HG02763 (cell line): ENCODE measurements around the gene ERCC8.
"Not testable (repeated sequence)": the region's sequence is repeated elsewhere in the genome, so short reads cannot be mapped to it uniquely, and the experiment has no call there.

ENCODE experiments used
- ATAC-seq: cut with Tn5 transposase; IDR thresholded peaks from one replicate; pipeline ENCODE4 v1.9.1; 2021; ENCODE audit warnings: mild to moderate bottlenecking, moderate library complexity; ENCODE audit not compliant: unreplicated experiment

The ERCC8 gene

GRCh38 chr5:60944904-60945812, at the start of gene ERCC8, which contains the start of gene NDUFAF2:
Gene ERCC8, minus strand, starts transcription at chr5:60945070. Its CDS starts 62 bp downstream, at chr5:60945008.
Gene NDUFAF2, plus strand, starts transcription at chr5:60945205. Its CDS starts 51 bp downstream, at chr5:60945256.
- ATAC-seq, result peak; percentile 100

- ATAC-seq, result no peak
Measured at GRCh38 chr5:60993875-60994571, 49.2 kb upstream of the ERCC8 start.

- no peak for ATAC-seq
Measured at GRCh38 chr5:60993425-60993824, 48.6 kb upstream of the ERCC8 start.

GRCh38 chr5:60992871-60993270, 48.0 kb upstream of the ERCC8 start:
- no peak for ATAC-seq

GRCh38 chr5:60989790-60990189, 44.9 kb upstream of the ERCC8 start:
- ATAC-seq, result no peak

GRCh38 chr5:60982127-60982526, 37.3 kb upstream of the ERCC8 start:
- not testable (repeated sequence) for ATAC-seq

- no peak for ATAC-seq
Measured at GRCh38 chr5:60980511-60980910, 35.6 kb upstream of the ERCC8 start.

- no peak for ATAC-seq
Measured at GRCh38 chr5:60978968-60979367, 34.1 kb upstream of the ERCC8 start.

GRCh38 chr5:60977956-60978737, 33.3 kb upstream of the ERCC8 start:
- ATAC-seq, result no peak

GRCh38 chr5:60972231-60972630, 27.4 kb upstream of the ERCC8 start:
- no peak for ATAC-seq

- no peak for ATAC-seq
Measured at GRCh38 chr5:60961685-60962084, 16.8 kb upstream of the ERCC8 start.

- no peak for ATAC-seq
Measured at GRCh38 chr5:60960591-60960990, 15.7 kb upstream of the ERCC8 start.

- no peak for ATAC-seq
Measured at GRCh38 chr5:60959156-60959555, 14.3 kb upstream of the ERCC8 start.

- no peak for ATAC-seq
Measured at GRCh38 chr5:60958712-60959111, 13.8 kb upstream of the ERCC8 start.

GRCh38 chr5:60958088-60958487, 13.2 kb upstream of the ERCC8 start:
- ATAC-seq, result no peak

- no peak for ATAC-seq
Measured at GRCh38 chr5:60955239-60955638, 10.4 kb upstream of the ERCC8 start.

- no peak for ATAC-seq
Measured at GRCh38 chr5:60948738-60949137, 3.9 kb upstream of the ERCC8 start.

GRCh38 chr5:60945813-60946187, 930 bp upstream of the ERCC8 start:
- ATAC-seq, result peak; percentile 16

GRCh38 chr5:60943624-60944023, 1.2 kb downstream of the ERCC8 start:
- no peak for ATAC-seq

- no peak for ATAC-seq
Measured at GRCh38 chr5:60929024-60929423, 15.8 kb downstream of the ERCC8 start.

GRCh38 chr5:60927450-60927849, 17.4 kb downstream of the ERCC8 start:
- ATAC-seq, result no peak
